Ishikawa (cell line): ENCODE results near the gene A4GALT.

Experiments
- CEBPB ChIP-seq: IDR thresholded peaks from 2 replicates; pipeline ENCODE4 v1.6.1; 2012
- CREB1 ChIP-seq: IDR thresholded peaks from 2 replicates; pipeline ENCODE4 v1.6.1; 2012; ENCODE audit warnings: low read depth
- EGR1 ChIP-seq: IDR thresholded peaks from 2 replicates; pipeline ENCODE4 v1.6.1; 2012
- EP300 ChIP-seq: IDR thresholded peaks from 2 replicates; pipeline ENCODE4 v1.6.1; 2012; ENCODE audit warnings: borderline replicate concordance
- FOXM1 ChIP-seq: IDR thresholded peaks from 2 replicates; pipeline ENCODE4 v1.6.1; 2012; ENCODE audit warnings: low read depth, borderline replicate concordance
- MAX ChIP-seq: IDR thresholded peaks from 2 replicates; pipeline ENCODE4 v1.6.1; 2012
- NFIC ChIP-seq: IDR thresholded peaks from 2 replicates; pipeline ENCODE4 v1.6.1; 2012
- RAD21 ChIP-seq: IDR thresholded peaks from 2 replicates; pipeline ENCODE4 v1.6.1; 2012; ENCODE audit warnings: low read depth
- REST ChIP-seq: IDR thresholded peaks from 2 replicates; pipeline ENCODE4 v1.6.1; 2012; ENCODE audit warnings: low read depth, mild to moderate bottlenecking
- TAF1 ChIP-seq: IDR thresholded peaks from 2 replicates; pipeline ENCODE4 v1.6.1; 2012; ENCODE audit warnings: low read depth, mild to moderate bottlenecking
- TCF12 ChIP-seq: IDR thresholded peaks from 2 replicates; pipeline ENCODE4 v1.6.1; 2012; ENCODE audit warnings: low read depth
- TEAD4 ChIP-seq: IDR thresholded peaks from 2 replicates; pipeline ENCODE4 v1.6.1; 2012
- USF1 ChIP-seq: IDR thresholded peaks from 2 replicates; pipeline ENCODE4 v1.6.1; 2012
- YY1 ChIP-seq: IDR thresholded peaks from 2 replicates; pipeline ENCODE4 v1.6.1; 2012; ENCODE audit warnings: low read depth
- ZBTB7A ChIP-seq: IDR thresholded peaks from 2 replicates; pipeline ENCODE4 v1.6.1; 2012; ENCODE audit warnings: low read depth

The A4GALT gene

DNA sequence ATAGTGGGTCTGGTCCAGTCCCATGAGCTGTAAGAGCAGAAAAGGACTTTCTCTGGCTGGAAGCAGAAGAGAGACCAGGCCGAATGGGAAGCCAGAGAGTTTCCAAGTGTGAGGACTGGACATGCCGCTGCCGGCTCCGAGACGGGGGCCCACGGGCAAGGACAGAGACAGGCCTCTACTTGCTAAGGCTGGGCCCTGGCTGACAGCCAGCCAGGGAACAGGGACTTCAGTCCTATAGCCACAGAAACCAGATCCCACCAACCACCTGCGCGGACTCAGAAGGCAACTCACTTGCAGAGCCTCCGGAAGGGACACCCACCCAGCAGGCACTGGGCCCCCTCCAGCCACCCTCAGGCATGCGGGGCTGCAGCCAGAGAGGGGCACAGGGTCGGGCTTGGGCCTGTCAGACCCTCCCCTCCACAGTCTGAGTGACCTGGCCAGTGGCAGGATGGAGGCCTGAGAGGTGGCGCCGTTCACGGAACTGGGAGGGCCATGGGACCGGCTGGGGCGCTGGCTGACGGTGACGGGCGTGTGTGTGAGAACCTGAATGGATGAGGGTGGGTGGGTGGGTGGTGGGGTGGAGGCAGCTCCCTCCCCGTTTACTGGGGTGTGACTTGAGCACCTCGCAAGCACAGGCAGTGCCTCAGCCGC, 47.8 kb upstream of the A4GALT start:
- TF ChIP-seq USF1 (no peak), TAF1 (no peak), CEBPB (no peak), EGR1 (no peak), ZBTB7A (no peak), EP300 (no peak), YY1 (no peak), TCF12 (no peak), REST (no peak), RAD21 (no peak)

DNA sequence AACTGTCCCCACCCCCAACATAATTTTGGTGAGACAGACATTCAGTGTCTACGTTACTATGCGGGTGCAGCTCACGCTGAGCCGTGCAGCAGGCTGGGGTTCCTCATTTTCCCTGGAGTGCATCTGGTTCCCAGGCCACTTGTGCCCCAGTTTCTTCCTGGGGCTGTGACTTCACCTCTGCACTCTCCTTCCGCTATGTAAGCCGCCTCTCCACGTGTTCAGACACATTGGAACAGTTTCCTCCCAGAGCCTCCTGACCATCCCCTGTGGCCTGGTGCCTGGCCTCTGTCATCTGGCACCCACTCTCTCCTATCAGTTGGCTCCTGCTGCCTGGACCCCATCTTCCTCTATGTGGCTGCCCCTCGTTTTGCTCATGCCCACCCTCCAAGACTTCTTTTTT, 46.2 kb upstream of the A4GALT start:
- TF ChIP-seq YY1 (no peak), TAF1 (no peak), EP300 (no peak), FOXM1 (no peak), NFIC (no peak)

DNA sequence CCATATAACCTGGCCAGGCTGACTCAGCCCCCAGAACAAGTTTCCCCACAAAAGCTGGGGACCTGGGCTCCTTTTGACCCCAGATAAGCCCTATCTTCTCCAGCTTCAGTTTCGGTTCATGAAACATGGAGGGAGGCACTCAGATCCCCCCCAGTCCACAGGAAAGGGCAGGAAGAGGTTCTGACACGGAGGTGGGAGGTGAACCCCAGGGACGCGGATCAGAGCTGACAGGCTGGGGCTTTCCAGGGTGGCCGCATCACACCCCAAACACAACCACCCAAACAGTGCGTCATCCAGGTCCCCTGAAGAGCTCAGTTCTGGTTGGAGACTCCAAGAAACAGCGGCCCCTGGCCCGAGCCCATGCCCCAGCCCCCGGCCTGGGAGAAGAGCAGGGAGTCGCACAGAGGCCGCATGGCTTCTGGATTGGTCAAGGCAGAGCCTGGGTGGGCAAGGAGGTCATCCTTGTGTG, 44.3 kb upstream of the A4GALT start:
- TF ChIP-seq TCF12 (no peak), CREB1 (no peak), YY1 (no peak), NFIC (no peak), ZBTB7A (no peak), FOXM1 (no peak), TAF1 (no peak), TEAD4 (no peak), RAD21 (no peak), MAX (no peak), EP300 (no peak), CEBPB (no peak), REST (no peak), EGR1 (no peak), USF1 (no peak)

- TF ChIP-seq EGR1: no peak
- no peak for TF ChIP-seq USF1
- TF ChIP-seq REST: no peak
- TF ChIP-seq ZBTB7A: no peak
These were observed 43.4 kb upstream of the A4GALT start for GRCh38 chr22:42763965-42764480.
